T47D (cell line): ENCODE data around the gene RDM1.
"Not testable (repeated sequence)": the region's sequence is repeated elsewhere in the genome, so short reads cannot be mapped to it uniquely, and the experiment has no call there.

Source experiments
- DNase-seq, 2 experiments: peaks; one replicate each; pipeline versions ENCODE4 v3.0.0 to v3.0.0-alpha.2; 2011 to 2012; ENCODE audit warnings: low read depth in 1 of 2, low spot score in 1 of 2
- JUND ChIP-seq: IDR thresholded peaks from 2 replicates; pipeline ENCODE4 v1.6.1; 2012; ENCODE audit warnings: low read depth
- in situ Hi-C: cut with HindIII; loops from 2 replicates; pipeline ENCODE4 v1.10.0; 2016; ENCODE audit warnings: low sequenced_read_pairs, low pct_unique_long_range_greater_than_20kb

The RDM1 gene

GRCh38 chr17:35949401-35949800 lies 18.8 kb upstream of the RDM1 start:
- in situ Hi-C loops, result no loop called here
- TF ChIP-seq JUND, result no peak
- DNase-seq, result no peak

- no peak for DNase-seq
- TF ChIP-seq JUND, result no peak
- in situ Hi-C loops, result no loop called here
Observed at GRCh38 chr17:35948092-35948491, 17.5 kb upstream of the RDM1 start.

- in situ Hi-C loops, result no loop called here
- DNase-seq, result peak; percentile 18 to 81
- TF ChIP-seq JUND, result no peak
Observed at GRCh38 chr17:35947156-35947585, 16.6 kb upstream of the RDM1 start.

- in situ Hi-C loops, result no loop called here
- no peak for DNase-seq
- TF ChIP-seq JUND, result no peak
Observed at GRCh38 chr17:35944151-35944550, 13.6 kb upstream of the RDM1 start.

GRCh38 chr17:35943537-35943936 lies 13.0 kb upstream of the RDM1 start, which contains the start of gene LYZL6:
Gene LYZL6, minus strand, starts transcription at chr17:35943713. Its CDS starts 4,357 bp downstream, at chr17:35939356.
- TF ChIP-seq JUND, result no peak
- in situ Hi-C loops, result no loop called here
- no peak for DNase-seq

- no peak for DNase-seq
- TF ChIP-seq JUND, result no peak
- in situ Hi-C loops, result no loop called here
Observed at GRCh38 chr17:35942588-35943186, 12.1 kb upstream of the RDM1 start.

- DNase-seq, in situ Hi-C loops: not testable (repeated sequence)
Observed at GRCh38 chr17:35938492-35938891, 7.9 kb upstream of the RDM1 start.

- peak in 1 of 2 experiments; percentile 27 for DNase-seq
- in situ Hi-C loops, result no loop called here
- no peak for TF ChIP-seq JUND
Observed at GRCh38 chr17:35936063-35936462, 5.5 kb upstream of the RDM1 start.

GRCh38 chr17:35934760-35935159 lies 4.2 kb upstream of the RDM1 start:
- no peak for TF ChIP-seq JUND
- DNase-seq, result no peak
- in situ Hi-C loops, result no loop called here

- in situ Hi-C loops, result no loop called here
- no peak for TF ChIP-seq JUND
- DNase-seq, result no peak
Observed at GRCh38 chr17:35932586-35932985, 2.0 kb upstream of the RDM1 start.

GRCh38 chr17:35931794-35932425 lies 1.3 kb upstream of the RDM1 start:
- DNase-seq, result no peak
- in situ Hi-C loops, result no loop called here

GRCh38 chr17:35927714-35928113 lies 2.9 kb downstream of the RDM1 start:
- TF ChIP-seq JUND, result no peak
- DNase-seq, result no peak
- in situ Hi-C loops, result no loop called here

More at GRCh38 chr17:35931794-35932425, 1.3 kb upstream of the RDM1 start:
- TF ChIP-seq JUND, result no peak

- no peak for DNase-seq
- in situ Hi-C loops, result no loop called here
- TF ChIP-seq JUND, result no peak
Observed at GRCh38 chr17:35923609-35924114, 6.9 kb downstream of the RDM1 start.
